BJ (cell line): ENCODE results near the gene PRPF40A. TPM values are rescaled to one million over a fixed set of nuclear protein-coding genes. Genes with fewer than 3 reads are reported as not detected.

ENCODE experiments used
- CTCF ChIA-PET: fragments of 350-600 bp; formaldehyde crosslinking; extraction: SDS; loops from one replicate; lab custom pipeline; 2021; ENCODE audit warnings: antibody characterized with exemption, inconsistent platforms; lab: Yijun Ruan, JAX
- POLR2A ChIA-PET: fragments of 300-600 bp; sonication (Branson Sonifier 250); formaldehyde crosslinking; extraction: SDS; loops from one replicate; lab custom pipeline; 2021; ENCODE audit warnings: antibody characterized with exemption; lab: Charles Lee
- DNase-seq: peaks from one replicate; pipeline ENCODE4 v3.0.0-alpha.2; 2011; ENCODE audit warnings: low read depth
- H3K27me3 ChIP-seq: 2 replicates; pipeline ENCODE4 v1.6.0; 2011; ENCODE audit warnings: low read length; ENCODE audit not compliant: control insufficient read depth, insufficient read depth
- H3K36me3 ChIP-seq: 2 replicates; pipeline ENCODE4 v1.5.1; 2011; ENCODE audit warnings: low read length; ENCODE audit not compliant: control insufficient read depth, insufficient read depth
- H3K4me3 ChIP-seq: 2 replicates; pipeline ENCODE4 v1.5.1; 2011; ENCODE audit warnings: low read depth, mild to moderate bottlenecking, control low read depth, low read length
- polyA plus RNA-seq: library from polyadenylated mRNA; depleted of rRNA; stranded (reverse); fragments of >200 nt; gene quantifications from 2 replicates; pipeline ENCODE4 v1.2.3, GENCODE V29; 2011
- TF ChIP-seq, protein P1 (sequence below): IDR thresholded peaks from 2 replicates; pipeline ENCODE4 v1.5.1; 2011; ENCODE audit warnings: low read depth, mild to moderate bottlenecking, control low read depth, inconsistent platforms, low read length, moderate library complexity; ENCODE audit not compliant: insufficient read depth

Gene PRPF40A
- polyA plus RNA-seq, 1 experiment, result 135 TPM

DNA sequence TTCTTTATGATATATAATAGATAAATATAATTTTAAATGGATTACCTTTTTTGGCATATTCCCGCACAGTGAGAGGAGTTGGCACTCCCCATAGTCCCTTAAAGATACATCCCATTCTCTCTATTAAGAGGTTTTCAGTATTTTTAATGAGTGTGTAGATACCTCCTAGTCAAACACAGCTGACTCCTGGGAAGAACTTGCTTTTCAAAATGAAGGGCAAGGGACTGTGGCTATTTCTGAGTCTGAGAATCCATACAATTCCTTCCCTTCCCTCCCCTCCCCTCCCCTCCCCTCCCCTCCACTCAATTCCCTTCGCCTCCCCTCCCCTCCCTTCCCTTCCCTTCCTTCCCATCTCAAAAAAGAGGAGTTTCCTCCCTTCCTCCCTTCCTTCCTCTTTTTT lies 93.5 kb downstream of the PRPF40A start:
- TF ChIP-seq, protein P1, sequence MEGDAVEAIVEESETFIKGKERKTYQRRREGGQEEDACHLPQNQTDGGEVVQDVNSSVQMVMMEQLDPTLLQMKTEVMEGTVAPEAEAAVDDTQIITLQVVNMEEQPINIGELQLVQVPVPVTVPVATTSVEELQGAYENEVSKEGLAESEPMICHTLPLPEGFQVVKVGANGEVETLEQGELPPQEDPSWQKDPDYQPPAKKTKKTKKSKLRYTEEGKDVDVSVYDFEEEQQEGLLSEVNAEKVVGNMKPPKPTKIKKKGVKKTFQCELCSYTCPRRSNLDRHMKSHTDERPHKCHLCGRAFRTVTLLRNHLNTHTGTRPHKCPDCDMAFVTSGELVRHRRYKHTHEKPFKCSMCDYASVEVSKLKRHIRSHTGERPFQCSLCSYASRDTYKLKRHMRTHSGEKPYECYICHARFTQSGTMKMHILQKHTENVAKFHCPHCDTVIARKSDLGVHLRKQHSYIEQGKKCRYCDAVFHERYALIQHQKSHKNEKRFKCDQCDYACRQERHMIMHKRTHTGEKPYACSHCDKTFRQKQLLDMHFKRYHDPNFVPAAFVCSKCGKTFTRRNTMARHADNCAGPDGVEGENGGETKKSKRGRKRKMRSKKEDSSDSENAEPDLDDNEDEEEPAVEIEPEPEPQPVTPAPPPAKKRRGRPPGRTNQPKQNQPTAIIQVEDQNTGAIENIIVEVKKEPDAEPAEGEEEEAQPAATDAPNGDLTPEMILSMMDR, result no peak
- no peak overlapping the region for H3K4me3 ChIP-seq
- ChIA-PET CTCF (interaction anchor here (0.6 to 1.0 kb wide), 4 partner anchors 10 to 1084 kb away, joined by 3 read pairs; no protein-coding TSS in a partner anchor), POLR2A (no interaction called here)
- no peaks in the 10 kb centered on the region; the same call in 1 of the 2 replicates for H3K36me3 ChIP-seq
- no peaks in the 10 kb centered on the region for H3K27me3 ChIP-seq
- no peak for DNase-seq

DNA sequence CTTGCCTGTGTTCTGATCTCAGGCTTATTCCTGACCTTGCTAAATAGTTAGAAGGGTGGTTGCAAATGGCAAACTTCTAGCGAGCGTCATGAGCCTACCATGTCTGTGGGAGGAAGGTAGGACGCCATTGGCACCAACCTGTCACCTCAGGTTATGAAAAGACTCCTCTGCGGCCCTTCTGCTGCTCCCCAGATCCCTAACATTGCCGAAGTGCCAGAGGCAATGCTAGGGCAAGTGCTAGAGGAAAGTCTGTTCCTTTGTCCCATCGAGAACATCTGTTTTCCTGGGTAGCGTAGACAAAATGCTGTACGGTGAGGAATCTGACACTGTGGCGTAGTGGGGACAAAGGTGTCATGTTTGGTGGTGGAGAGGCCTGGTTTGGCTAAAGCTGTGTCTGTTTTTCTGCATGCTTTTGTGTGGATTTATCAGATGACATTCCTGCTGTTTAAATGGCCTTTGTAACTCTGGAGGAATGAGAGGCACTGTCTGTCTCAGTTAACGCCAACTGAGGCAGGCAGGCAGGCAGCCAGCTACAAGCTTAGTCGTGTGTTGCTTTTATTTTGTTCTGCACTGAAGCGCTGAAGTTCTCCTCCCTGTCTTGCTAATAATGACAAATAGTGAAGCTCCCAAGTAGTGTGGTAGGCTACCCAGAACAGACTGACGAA lies 94.1 kb downstream of the PRPF40A start:
- TF ChIP-seq, protein P1, result no peak
- H3K36me3 ChIP-seq, result no peaks in the 10 kb centered on the region; the same call in 1 of the 2 replicates
- CTCF ChIA-PET, result interaction anchor here (0.6 to 0.8 kb wide), 2 partner anchors 11 to 434 kb away, joined by 3 read pairs; no protein-coding TSS in a partner anchor
- no peak overlapping the region for H3K4me3 ChIP-seq
- DNase-seq, result no peak
- no peaks in the 10 kb centered on the region for H3K27me3 ChIP-seq
- POLR2A ChIA-PET, result no interaction called here

- Histone ChIP-seq H3K4me3 (no peak overlapping the region), H3K27me3 (no peaks in the 10 kb centered on the region), H3K36me3 (no peaks in the 10 kb centered on the region; the same call in 1 of the 2 replicates)
- ChIA-PET CTCF (no interaction called here), POLR2A (no interaction called here)
- DNase-seq, result no peak
- TF ChIP-seq, protein P1, result no peak
Observed at GRCh38 chr2:152622219-152622618, 95.0 kb downstream of the PRPF40A start.

GRCh38 chr2:152620985-152621384 lies 96.3 kb downstream of the PRPF40A start:
- Histone ChIP-seq H3K27me3 (no peaks in the 10 kb centered on the region), H3K4me3 (no peak overlapping the region), H3K36me3 (no peaks in the 10 kb centered on the region; the same call in 1 of the 2 replicates)
- TF ChIP-seq, protein P1, result no peak
- POLR2A ChIA-PET, result no interaction called here
- CTCF ChIA-PET, result interaction anchor here (0.8 kb wide), 1 partner anchor 8 kb away, joined by 5 read pairs; no protein-coding TSS in a partner anchor
- no peak for DNase-seq

DNA sequence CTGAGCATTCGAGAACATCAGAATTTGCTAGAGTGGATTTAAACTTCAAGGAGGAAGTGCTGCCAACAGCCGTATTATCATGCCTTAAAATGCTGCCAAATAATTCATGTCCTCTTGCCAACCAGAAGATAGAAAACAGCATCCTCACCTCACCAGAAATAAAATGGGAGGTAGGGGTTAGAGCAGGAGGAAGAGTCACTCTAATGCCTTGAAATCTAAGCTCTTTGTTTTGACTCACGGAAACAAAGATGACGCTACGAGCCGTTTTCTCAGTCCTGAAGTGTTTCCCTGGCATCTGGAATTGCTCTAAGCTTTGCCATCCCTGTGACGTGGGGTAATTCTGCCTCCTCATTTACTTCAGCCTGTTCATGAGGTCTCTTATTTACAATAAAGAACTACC lies 97.1 kb downstream of the PRPF40A start:
- CTCF ChIA-PET, result interaction anchor here (1.1 kb wide), 1 partner anchor 444 kb away, joined by 4 read pairs; the partner anchor contains the start of gene STAM2
- no peak for DNase-seq
- POLR2A ChIA-PET, result no interaction called here

More for the DNA sequence above, 97.1 kb downstream of the PRPF40A start:
- Histone ChIP-seq H3K27me3 (no peaks in the 10 kb centered on the region), H3K36me3 (no peaks in the 10 kb centered on the region; the same call in 1 of the 2 replicates), H3K4me3 (no peak overlapping the region)
- TF ChIP-seq, protein P1, result no peak
